HEK293 (cell line): Measurements from ENCODE around the gene MVK.

ENCODE experiments used
- CTCF ChIA-PET: fragments of 350-600 bp; formaldehyde crosslinking; extraction: SDS; loops from one replicate; lab custom pipeline; 2021; ENCODE audit warnings: antibody characterized with exemption; lab: Yijun Ruan, JAX
- POLR2A ChIA-PET: fragments of 300-600 bp; formaldehyde crosslinking; extraction: SDS; loops from one replicate; lab custom pipeline; 2020; ENCODE audit warnings: antibody characterized with exemption, inconsistent platforms; lab: Yijun Ruan, JAX
- H3K27ac ChIP-seq: fragments of 200-500 bp; sonication (Bioruptor generic); 2 replicates; pipeline ENCODE4 v1.5.1; 2014; ENCODE audit warnings: low read depth, low read length, control low read depth, inconsistent platforms; ENCODE audit errors: extremely low read depth
- H3K36me3 ChIP-seq, 2 experiments: fragments of 200-500 bp in 1 of 2; sonication (Bioruptor generic) in 1 of 2; 1 replicate in 1 of 2; 2 replicates in 1 of 2; pipeline ENCODE4 v1.5.1; 2014 to 2017; ENCODE audit warnings: inconsistent platforms in 2 of 2, low read length in 2 of 2; ENCODE audit not compliant: control insufficient read depth in 2 of 2, insufficient read depth in 1 of 2
- H3K4me1 ChIP-seq: fragments of 200-500 bp; sonication (Bioruptor generic); 2 replicates; pipeline ENCODE4 v1.5.1; 2014; ENCODE audit warnings: mild to moderate bottlenecking, low read length, inconsistent platforms; ENCODE audit not compliant: control insufficient read depth, insufficient read depth
- H3K4me3 ChIP-seq: 2 replicates; pipeline ENCODE4 v1.5.1; 2011; ENCODE audit warnings: low read depth, mild to moderate bottlenecking, control low read depth, low read length, moderate library complexity
- H3K9me3 ChIP-seq: fragments of 200-500 bp; sonication (Bioruptor generic); 2 replicates; pipeline ENCODE4 v1.5.1; 2014; ENCODE audit warnings: low read depth, low read length, inconsistent platforms; ENCODE audit not compliant: control insufficient read depth, insufficient read depth
- BCL11B ChIP-seq: fragments of 450-650 bp; formaldehyde crosslinking; IDR thresholded peaks from 2 replicates; pipeline ENCODE4 v1.5.1; 2016; ENCODE audit warnings: low read depth, missing biosample characterization, missing genetic modification characterization
- BCL6B ChIP-seq: fragments of 450-650 bp; formaldehyde crosslinking; IDR thresholded peaks from 2 replicates; pipeline ENCODE4 v1.5.1; 2017; ENCODE audit warnings: missing biosample characterization, missing genetic modification characterization
- KLF1 ChIP-seq: fragments of 450-650 bp; formaldehyde crosslinking; IDR thresholded peaks from 2 replicates; pipeline ENCODE4 v1.5.1; 2016; ENCODE audit warnings: missing biosample characterization, missing genetic modification characterization
- KLF16 ChIP-seq: fragments of 450-650 bp; formaldehyde crosslinking; IDR thresholded peaks from 2 replicates; pipeline ENCODE4 v1.5.1; 2017; ENCODE audit warnings: missing biosample characterization, missing genetic modification characterization
- KLF7 ChIP-seq: fragments of 450-650 bp; formaldehyde crosslinking; IDR thresholded peaks from 2 replicates; pipeline ENCODE4 v1.5.1; 2016; ENCODE audit warnings: missing biosample characterization, missing genetic modification characterization, borderline replicate concordance
- OVOL3 ChIP-seq: fragments of 450-650 bp; formaldehyde crosslinking; IDR thresholded peaks from 2 replicates; pipeline ENCODE4 v1.5.1; 2016; ENCODE audit warnings: missing biosample characterization, missing genetic modification characterization
- SCRT1 ChIP-seq: fragments of 450-650 bp; formaldehyde crosslinking; IDR thresholded peaks from 2 replicates; pipeline ENCODE4 v1.5.1; 2016; ENCODE audit warnings: missing biosample characterization, missing genetic modification characterization, borderline replicate concordance
- SP7 ChIP-seq: fragments of 450-650 bp; formaldehyde crosslinking; IDR thresholded peaks from 2 replicates; pipeline ENCODE4 v1.5.1; 2016; ENCODE audit warnings: missing biosample characterization, missing genetic modification characterization
- ZBTB10 ChIP-seq: fragments of 450-650 bp; formaldehyde crosslinking; IDR thresholded peaks from 2 replicates; pipeline ENCODE4 v1.5.1; 2016; ENCODE audit warnings: missing biosample characterization, missing genetic modification characterization
- ZBTB17 ChIP-seq: fragments of 450-650 bp; formaldehyde crosslinking; IDR thresholded peaks from 2 replicates; pipeline ENCODE4 v1.5.1; 2016; ENCODE audit warnings: missing biosample characterization, missing genetic modification characterization
- ZBTB7A ChIP-seq: fragments of 450-650 bp; formaldehyde crosslinking; IDR thresholded peaks from 2 replicates; pipeline ENCODE4 v1.5.1; 2016; ENCODE audit warnings: low read depth, missing biosample characterization, missing genetic modification characterization
- ZNF37A ChIP-seq: fragments of 450-650 bp; IDR thresholded peaks from 2 replicates; pipeline ENCODE4 v1.5.1; 2018; ENCODE audit warnings: missing biosample characterization, missing genetic modification characterization
- ZNF394 ChIP-seq: fragments of 450-650 bp; formaldehyde crosslinking; IDR thresholded peaks from 2 replicates; pipeline ENCODE4 v1.5.1; 2016; ENCODE audit warnings: missing biosample characterization, missing genetic modification characterization, mild to moderate bottlenecking, moderate library complexity, borderline replicate concordance
- ZNF433 ChIP-seq: fragments of 450-650 bp; formaldehyde crosslinking; IDR thresholded peaks from 2 replicates; pipeline ENCODE4 v1.5.1; 2016; ENCODE audit warnings: missing biosample characterization, missing genetic modification characterization, low read depth
- ZNF48 ChIP-seq: fragments of 450-650 bp; formaldehyde crosslinking; IDR thresholded peaks from 2 replicates; pipeline ENCODE4 v1.5.1; 2016; ENCODE audit warnings: missing biosample characterization, missing genetic modification characterization
- ZNF544 ChIP-seq: fragments of 450-650 bp; formaldehyde crosslinking; IDR thresholded peaks from 2 replicates; pipeline ENCODE4 v1.5.0; 2017; ENCODE audit warnings: missing biosample characterization, missing genetic modification characterization
- ZNF624 ChIP-seq: fragments of 450-650 bp; formaldehyde crosslinking; IDR thresholded peaks from 2 replicates; pipeline ENCODE4 v1.5.1; 2017; ENCODE audit warnings: missing biosample characterization, missing genetic modification characterization
- ZNF747 ChIP-seq: fragments of 450-650 bp; formaldehyde crosslinking; IDR thresholded peaks from 2 replicates; pipeline ENCODE4 v1.5.1; 2016; ENCODE audit warnings: missing biosample characterization, missing genetic modification characterization
- ZNF768 ChIP-seq: fragments of 450-650 bp; formaldehyde crosslinking; IDR thresholded peaks from 2 replicates; pipeline ENCODE4 v1.5.1; 2018; ENCODE audit warnings: missing biosample characterization, mild to moderate bottlenecking, missing genetic modification characterization
- ZNF776 ChIP-seq: fragments of 450-650 bp; formaldehyde crosslinking; IDR thresholded peaks from 2 replicates; pipeline ENCODE4 v1.5.0; 2017; ENCODE audit warnings: missing biosample characterization, missing genetic modification characterization, borderline replicate concordance
- ZNF837 ChIP-seq: fragments of 450-650 bp; formaldehyde crosslinking; IDR thresholded peaks from 2 replicates; pipeline ENCODE4 v1.5.1; 2016; ENCODE audit warnings: missing biosample characterization, missing genetic modification characterization
- ZXDB ChIP-seq: fragments of 450-650 bp; formaldehyde crosslinking; IDR thresholded peaks from 2 replicates; pipeline ENCODE4 v1.5.1; 2016; ENCODE audit warnings: missing biosample characterization, missing genetic modification characterization

Gene MVK

GRCh38 chr12:109571773-109572505 lies 1.7 kb upstream of the MVK start:
- H3K27ac ChIP-seq, result no peak overlapping the region; the same call in 1 of the 2 replicates
- ChIA-PET CTCF (interaction anchor here (1.1 to 1.6 kb wide), 3 partner anchors 10 to 203 kb away, joined by 4 to 8 read pairs (median 5); no protein-coding TSS in a partner anchor), POLR2A (interaction anchor here (2.4 kb wide), 1 partner anchor 20 kb away, joined by 15 read pairs; no protein-coding TSS in a partner anchor)
- no peaks in the 10 kb centered on the region for H3K9me3 ChIP-seq
- H3K4me3 ChIP-seq, result no peak overlapping the region
- no peak for TF ChIP-seq ZNF837 (tag by site-specific recombination)
- peak; percentile 23; the same call in 1 of the 2 replicates for TF ChIP-seq KLF1
- no peak for TF ChIP-seq BCL6B (tag by site-specific recombination)
- TF ChIP-seq SP7 (tag by site-specific recombination), result no peak
- TF ChIP-seq ZNF394 (tag by site-specific recombination), result no peak
- TF ChIP-seq KLF7 (tag by site-specific recombination), result no peak
- no peak for TF ChIP-seq ZNF37A (tag by site-specific recombination)
- TF ChIP-seq ZNF747 (tag by site-specific recombination), result no peak
- H3K4me1 ChIP-seq, result no peaks in the 10 kb centered on the region
- H3K36me3 ChIP-seq, result peaks cover 15 to 38% of the 10 kb centered on the region in 2 experiments; a peak in 2 of 3 replicates

- CTCF ChIA-PET, result interaction anchor here (1.1 to 1.6 kb wide), 3 partner anchors 10 to 203 kb away, joined by 4 to 8 read pairs (median 5); no protein-coding TSS in a partner anchor
- Histone ChIP-seq H3K27ac (no peak overlapping the region; the same call in 1 of the 2 replicates), H3K9me3 (no peaks in the 10 kb centered on the region), H3K36me3 (peaks cover 15 to 38% of the 10 kb centered on the region in 2 experiments; a peak in 2 of 3 replicates), H3K4me3 (peak overlapping the region; percentile 78), H3K4me1 (no peaks in the 10 kb centered on the region)
- POLR2A ChIA-PET, result interaction anchor here (2.4 kb wide), 1 partner anchor 21 kb away, joined by 15 read pairs; no protein-coding TSS in a partner anchor
- TF ChIP-seq ZNF48 (tag by site-specific recombination), result no peak
- no peak for TF ChIP-seq ZBTB10 (tag by site-specific recombination)
- TF ChIP-seq ZXDB (tag by site-specific recombination), result no peak
- TF ChIP-seq ZBTB17 (tag by site-specific recombination), result no peak
- TF ChIP-seq ZNF433 (tag by site-specific recombination), result no peak
- TF ChIP-seq ZNF768 (tag by site-specific recombination), result no peak
- TF ChIP-seq SCRT1 (tag by site-specific recombination), result no peak
- TF ChIP-seq BCL11B (tag by site-specific recombination), result no peak
- no peak for TF ChIP-seq OVOL3 (tag by site-specific recombination)
- TF ChIP-seq KLF16, result no peak
- TF ChIP-seq ZNF544, result no peak
- TF ChIP-seq ZBTB7A (tag by site-specific recombination), result no peak
- no peak for TF ChIP-seq ZNF776
- TF ChIP-seq ZNF624, result no peak
These were observed 1.1 kb upstream of the MVK start for GRCh38 chr12:109572506-109572845.
